Ishikawa (cell line): ENCODE measurements around the gene GTF3C5.

Experiments used
- CEBPB ChIP-seq: IDR thresholded peaks from 2 replicates; pipeline ENCODE4 v1.6.1; 2012
- CREB1 ChIP-seq: IDR thresholded peaks from 2 replicates; pipeline ENCODE4 v1.6.1; 2012; ENCODE audit warnings: low read depth
- EGR1 ChIP-seq: IDR thresholded peaks from 2 replicates; pipeline ENCODE4 v1.6.1; 2012
- EP300 ChIP-seq: IDR thresholded peaks from 2 replicates; pipeline ENCODE4 v1.6.1; 2012; ENCODE audit warnings: borderline replicate concordance
- FOXM1 ChIP-seq: IDR thresholded peaks from 2 replicates; pipeline ENCODE4 v1.6.1; 2012; ENCODE audit warnings: low read depth, borderline replicate concordance
- MAX ChIP-seq: IDR thresholded peaks from 2 replicates; pipeline ENCODE4 v1.6.1; 2012
- NFIC ChIP-seq: IDR thresholded peaks from 2 replicates; pipeline ENCODE4 v1.6.1; 2012
- RAD21 ChIP-seq: IDR thresholded peaks from 2 replicates; pipeline ENCODE4 v1.6.1; 2012; ENCODE audit warnings: low read depth
- REST ChIP-seq: IDR thresholded peaks from 2 replicates; pipeline ENCODE4 v1.6.1; 2012; ENCODE audit warnings: low read depth, mild to moderate bottlenecking
- TAF1 ChIP-seq: IDR thresholded peaks from 2 replicates; pipeline ENCODE4 v1.6.1; 2012; ENCODE audit warnings: low read depth, mild to moderate bottlenecking
- TCF12 ChIP-seq: IDR thresholded peaks from 2 replicates; pipeline ENCODE4 v1.6.1; 2012; ENCODE audit warnings: low read depth
- TEAD4 ChIP-seq: IDR thresholded peaks from 2 replicates; pipeline ENCODE4 v1.6.1; 2012
- USF1 ChIP-seq: IDR thresholded peaks from 2 replicates; pipeline ENCODE4 v1.6.1; 2012
- YY1 ChIP-seq: IDR thresholded peaks from 2 replicates; pipeline ENCODE4 v1.6.1; 2012; ENCODE audit warnings: low read depth
- ZBTB7A ChIP-seq: IDR thresholded peaks from 2 replicates; pipeline ENCODE4 v1.6.1; 2012; ENCODE audit warnings: low read depth

The GTF3C5 gene

GRCh38 chr9:133086894-133087293 is 56.1 kb downstream of the GTF3C5 start:
- no peak for TF ChIP-seq TEAD4
- TF ChIP-seq CEBPB, result no peak
- TF ChIP-seq CREB1, result no peak
- no peak for TF ChIP-seq FOXM1
- TF ChIP-seq USF1, result no peak
- no peak for TF ChIP-seq EGR1
- TF ChIP-seq EP300, result no peak
- no peak for TF ChIP-seq ZBTB7A
- no peak for TF ChIP-seq NFIC
- no peak for TF ChIP-seq REST
- TF ChIP-seq YY1, result no peak
- TF ChIP-seq TAF1, result no peak
- no peak for TF ChIP-seq RAD21
- TF ChIP-seq TCF12, result no peak

GRCh38 chr9:133087429-133088145 is 56.8 kb downstream of the GTF3C5 start:
- no peak for TF ChIP-seq TCF12
- no peak for TF ChIP-seq TAF1
- no peak for TF ChIP-seq EGR1
- no peak for TF ChIP-seq EP300
- TF ChIP-seq YY1, result no peak
- no peak for TF ChIP-seq CREB1
- no peak for TF ChIP-seq MAX
- no peak for TF ChIP-seq NFIC
- TF ChIP-seq REST, result no peak
- no peak for TF ChIP-seq USF1
- TF ChIP-seq RAD21, result no peak
- no peak for TF ChIP-seq FOXM1
- TF ChIP-seq ZBTB7A, result no peak

GRCh38 chr9:133088146-133088750 is 57.5 kb downstream of the GTF3C5 start:
- TF ChIP-seq USF1, result no peak
- no peak for TF ChIP-seq TEAD4
- TF ChIP-seq EP300, result no peak
- TF ChIP-seq TCF12, result no peak
- no peak for TF ChIP-seq TAF1
- TF ChIP-seq MAX, result no peak

GRCh38 chr9:133088756-133089155 is 58.0 kb downstream of the GTF3C5 start:
- TF ChIP-seq CEBPB (no peak), TEAD4 (no peak), MAX (no peak), ZBTB7A (no peak), RAD21 (no peak), EGR1 (no peak), NFIC (no peak), REST (no peak), YY1 (no peak), FOXM1 (no peak)
